HG03442 (cell line): ENCODE measurements around the gene RALGPS1.

Experiments used
- ATAC-seq: cut with Tn5 transposase; IDR thresholded peaks from one replicate; pipeline ENCODE4 v1.9.1; 2021; ENCODE audit warnings: mild to moderate bottlenecking, moderate library complexity; ENCODE audit not compliant: unreplicated experiment

The RALGPS1 gene

DNA sequence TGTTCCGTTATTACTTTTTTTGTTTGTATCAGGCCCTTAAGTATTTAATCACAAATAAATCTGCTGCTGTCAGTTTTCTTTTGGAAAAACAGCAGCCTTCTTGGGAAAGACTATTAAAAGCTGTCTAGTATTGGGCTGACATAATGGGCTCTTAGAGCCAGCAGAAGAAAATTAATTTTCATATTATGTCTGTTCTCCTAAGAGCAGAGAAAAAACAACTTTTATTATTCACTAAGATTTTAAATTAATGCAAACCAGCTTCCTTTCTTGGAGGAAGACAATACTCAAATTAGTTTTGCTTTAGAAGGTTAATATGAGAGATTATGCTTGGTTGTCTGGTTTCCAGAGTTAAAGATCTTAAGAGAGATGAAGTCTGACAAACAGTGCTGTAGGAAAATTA is 319.4 kb downstream of the RALGPS1 start:
- no peak for ATAC-seq

DNA sequence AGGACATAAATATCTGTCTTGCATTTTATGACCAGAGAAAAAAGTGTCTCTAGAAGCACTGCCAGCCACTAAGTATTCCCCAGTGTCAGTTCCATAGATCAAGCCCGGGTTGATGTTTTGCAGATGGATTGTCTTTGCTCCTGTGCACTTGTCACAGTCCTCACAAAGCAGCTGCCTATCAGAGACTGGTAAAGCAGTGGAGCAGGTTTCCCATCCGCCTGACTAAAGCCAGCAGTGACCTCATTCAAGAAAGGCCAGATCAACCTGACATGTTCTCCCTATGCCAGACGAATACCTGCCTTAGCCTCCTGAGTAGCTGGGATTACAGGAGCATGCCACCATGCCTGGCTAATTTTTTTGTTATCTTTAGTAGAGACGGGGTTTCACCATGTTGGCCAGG is 323.2 kb downstream of the RALGPS1 start:
- ATAC-seq, result no peak

DNA sequence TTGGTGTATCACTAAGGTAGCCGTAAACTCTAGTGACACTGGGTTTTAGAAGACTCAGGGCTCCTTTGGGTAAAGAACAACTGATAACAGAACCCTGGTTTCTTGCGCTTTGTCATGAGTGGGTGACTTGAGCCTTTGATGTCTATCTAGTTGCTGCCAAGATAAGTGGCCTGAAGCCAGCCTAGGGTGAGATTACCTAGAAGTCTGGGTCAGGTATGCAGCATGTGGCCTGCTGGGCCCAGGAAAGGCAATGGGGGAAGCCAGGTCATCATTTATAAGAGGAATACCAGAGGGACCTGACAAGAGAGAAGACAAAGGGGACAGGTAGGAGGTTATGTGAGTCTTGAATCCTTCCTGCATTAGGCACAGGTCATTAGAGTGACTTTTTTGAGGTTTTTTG is 326.8 kb downstream of the RALGPS1 start:
- ATAC-seq, result no peak

DNA sequence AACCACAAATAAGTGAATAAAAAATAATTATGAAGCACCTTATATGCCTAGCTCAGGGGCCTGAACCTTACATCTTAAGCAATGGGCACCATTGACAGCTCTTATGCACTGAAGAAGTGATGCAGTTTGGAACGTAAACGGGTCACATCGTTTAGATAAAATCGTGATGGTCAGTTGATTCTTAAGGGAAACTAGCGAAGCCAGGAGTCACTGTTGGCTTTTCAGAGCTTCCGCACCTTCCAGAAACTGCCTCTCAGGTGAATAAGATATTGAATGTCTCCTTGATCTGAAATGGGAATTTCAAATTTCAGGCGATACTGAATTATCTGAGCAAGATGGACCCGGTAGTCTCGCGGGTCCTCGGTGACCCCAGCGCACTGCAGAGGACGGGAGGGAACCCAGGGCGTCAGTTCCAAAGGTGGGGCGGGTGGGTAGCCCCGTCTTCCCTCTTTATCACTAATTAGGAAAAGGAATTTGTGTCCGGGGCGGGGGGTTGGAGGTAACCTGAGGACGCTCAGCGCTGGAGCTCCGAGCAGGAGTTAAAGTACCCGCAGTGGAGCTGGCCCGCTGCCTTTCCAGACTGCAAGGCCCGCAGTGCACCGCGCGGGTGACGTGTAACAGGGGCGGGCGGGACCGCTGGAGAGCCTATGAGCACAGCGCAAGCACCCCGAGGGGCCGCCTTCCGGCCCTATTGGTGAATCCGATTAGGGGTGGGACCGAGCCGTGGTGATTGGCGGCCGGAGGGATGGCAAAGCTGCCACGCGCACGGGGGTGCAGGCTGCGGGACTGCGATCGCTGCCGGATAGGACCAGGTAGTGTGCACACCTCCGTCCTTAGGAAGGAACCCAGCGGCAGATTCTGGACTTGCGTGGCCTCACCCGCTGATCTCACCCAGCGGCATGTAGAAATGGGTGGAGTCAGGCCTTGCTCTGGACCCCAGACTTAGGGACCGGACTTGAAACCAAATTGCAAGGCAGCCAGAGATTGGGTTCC is 330.3 kb downstream of the RALGPS1 start:
- peak; percentile 98 for ATAC-seq

DNA sequence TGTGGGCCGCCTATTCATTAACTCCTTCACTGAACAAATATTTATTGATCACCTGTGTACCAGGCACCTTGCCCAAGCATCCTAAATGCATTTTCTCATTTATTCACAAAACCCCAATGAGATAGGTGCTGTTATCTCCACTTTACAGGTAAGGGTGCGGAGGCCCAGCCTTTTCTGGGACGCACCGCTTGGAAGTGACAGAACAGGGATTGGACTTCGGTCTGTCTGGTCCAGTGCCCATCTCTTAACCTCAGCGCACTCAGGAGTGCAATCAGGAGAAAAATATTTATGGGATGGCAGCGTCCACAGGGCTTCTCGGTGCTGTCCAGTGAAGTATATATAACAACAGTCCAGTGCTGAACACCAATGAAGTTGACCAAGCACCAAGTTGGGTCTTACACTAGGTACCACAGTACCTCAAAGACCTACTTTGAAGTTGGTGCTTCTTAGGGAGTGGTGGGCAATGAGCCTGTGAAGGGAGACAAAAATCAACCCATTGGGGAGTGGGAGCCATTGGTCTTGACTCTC is 331.1 kb downstream of the RALGPS1 start:
- ATAC-seq, result no peak

DNA sequence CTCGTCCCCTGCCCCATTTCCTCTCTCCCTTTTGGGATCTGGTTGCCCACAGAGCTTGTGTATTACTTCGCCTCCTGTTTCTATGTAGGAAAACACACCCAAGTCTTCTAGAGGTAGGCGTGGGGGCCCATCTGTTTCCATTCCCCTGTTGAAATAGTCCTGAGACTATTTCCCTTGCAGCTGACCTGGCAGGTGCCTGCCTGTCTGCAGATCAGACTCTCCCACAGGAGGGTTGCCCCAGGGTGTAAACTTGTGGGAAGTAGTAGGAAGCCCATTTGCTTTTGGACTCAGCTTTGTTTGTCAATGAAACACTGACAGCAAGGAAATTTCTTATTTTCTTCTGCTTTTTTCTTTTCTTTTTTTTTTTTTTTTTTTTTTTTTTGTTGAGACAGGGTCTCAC is 333.7 kb downstream of the RALGPS1 start:
- no peak for ATAC-seq

DNA sequence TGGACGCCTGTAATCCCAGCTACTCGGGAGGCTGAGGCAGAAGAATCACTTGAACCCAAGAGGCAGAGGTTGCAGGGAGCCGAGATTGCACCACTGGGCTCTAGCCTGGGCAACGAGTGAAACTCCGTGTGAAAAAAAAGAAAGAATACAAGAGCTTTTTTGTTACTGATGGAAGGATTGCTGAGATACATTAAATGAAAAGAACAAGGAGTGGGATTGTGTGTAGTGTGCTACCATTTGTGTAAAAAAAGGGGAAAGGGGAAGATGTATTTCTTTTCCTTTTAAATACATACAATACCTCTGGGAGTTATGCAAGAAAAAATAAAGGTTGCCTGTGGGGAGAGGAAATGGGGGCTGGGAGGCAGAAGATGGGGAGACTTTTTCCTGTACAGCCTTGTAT is 335.3 kb downstream of the RALGPS1 start:
- no peak for ATAC-seq

DNA sequence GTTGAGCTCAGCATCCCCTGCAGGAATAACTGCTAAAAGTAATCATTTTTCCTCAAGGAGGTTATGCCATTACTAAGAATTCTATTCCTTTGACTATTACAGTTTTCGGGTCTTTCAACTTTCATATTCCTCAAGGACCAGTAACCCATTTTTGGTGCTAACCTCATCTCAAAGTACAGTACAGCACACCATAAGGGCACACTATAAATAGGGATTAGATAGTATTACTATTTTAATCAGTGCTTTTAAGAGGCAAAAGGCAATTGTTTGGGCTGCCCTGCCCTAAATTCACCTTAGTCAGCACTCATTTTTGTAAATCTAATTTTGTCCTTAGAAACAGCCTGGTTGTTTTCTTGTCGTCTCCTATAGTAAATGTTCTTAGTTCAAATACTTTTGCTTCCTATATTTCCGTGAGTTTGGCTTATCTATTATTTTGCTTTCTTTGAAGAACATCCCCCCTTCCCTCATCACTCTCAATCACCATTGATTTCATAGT is 336.4 kb downstream of the RALGPS1 start:
- ATAC-seq, result no peak

DNA sequence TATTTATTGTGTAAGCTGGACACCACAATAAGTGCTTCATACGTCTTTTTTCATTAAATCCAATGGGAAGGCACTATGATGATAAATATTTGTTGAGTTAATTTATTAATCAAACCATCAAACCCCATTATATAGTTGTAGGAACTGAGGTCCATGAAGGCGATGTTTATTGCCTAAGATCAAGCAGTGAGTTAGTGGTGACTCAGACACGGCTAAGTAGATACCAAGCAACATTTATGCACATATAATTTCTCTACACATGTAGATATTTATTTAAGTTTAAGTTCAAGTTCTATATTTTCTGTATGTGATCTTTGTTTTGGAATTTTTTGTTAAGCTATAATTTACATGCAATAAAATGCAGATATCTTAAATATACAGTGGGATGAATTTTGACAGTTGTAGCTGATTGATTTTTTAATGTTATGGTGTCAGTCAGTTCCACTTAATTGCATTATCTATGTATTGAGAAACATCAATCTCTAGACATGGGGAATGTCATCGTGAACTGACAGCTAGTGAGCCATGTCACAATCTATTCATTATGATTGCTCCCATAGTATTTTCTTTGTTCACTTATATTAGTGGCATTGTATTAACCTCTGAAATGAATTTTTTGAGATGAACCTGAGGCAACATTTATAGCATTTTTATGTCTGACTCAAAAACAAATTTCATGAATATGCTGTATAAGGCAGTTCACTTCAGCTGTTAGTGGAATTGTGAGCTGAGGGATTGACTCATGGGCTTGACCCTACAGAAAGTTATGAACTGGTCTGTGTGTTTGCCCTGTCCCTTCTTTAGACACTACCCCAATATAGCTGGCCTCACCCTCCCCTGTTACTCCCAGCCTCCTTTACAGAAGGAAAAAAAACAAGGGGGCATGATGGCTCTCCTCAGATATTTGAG is 338.1 kb downstream of the RALGPS1 start:
- ATAC-seq, result no peak

DNA sequence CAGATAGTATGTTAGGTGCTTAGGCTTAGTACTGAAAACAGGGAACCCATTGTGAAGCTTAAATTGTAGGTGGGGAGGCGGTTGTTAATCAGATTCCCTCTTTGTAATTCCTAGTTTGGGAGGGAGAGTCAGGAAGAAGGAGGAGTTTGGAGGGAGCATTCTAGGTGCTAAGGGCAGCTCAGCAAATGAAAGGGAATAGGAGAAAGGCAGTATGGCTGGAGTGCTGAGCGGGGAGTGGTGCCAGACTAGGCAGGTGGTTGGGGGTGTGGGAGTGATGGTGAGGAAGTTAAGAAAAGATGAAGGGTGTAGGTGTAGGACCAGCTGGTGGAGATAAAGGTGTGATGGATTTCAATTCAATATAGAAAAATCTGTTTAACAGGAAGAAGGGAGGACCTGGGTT is 338.9 kb downstream of the RALGPS1 start:
- no peak for ATAC-seq

DNA sequence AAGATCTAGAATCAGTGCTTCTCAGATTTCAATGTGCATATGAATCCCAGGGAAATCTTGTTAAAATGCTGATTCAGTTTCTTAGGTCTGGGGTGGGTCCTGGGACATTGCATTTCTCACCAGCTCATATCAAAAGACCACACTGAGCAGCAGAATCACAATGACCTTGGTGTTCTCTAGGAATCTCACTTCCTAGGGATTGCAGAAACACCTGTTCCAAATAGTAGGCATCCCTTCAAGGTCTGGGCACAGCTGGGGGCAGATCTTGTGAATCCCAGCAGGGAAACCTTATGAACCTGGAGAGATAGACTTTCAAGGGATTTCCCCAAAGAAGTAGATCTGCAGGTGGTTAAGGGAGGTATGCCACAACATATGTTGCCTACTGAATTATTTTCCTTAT is 341.1 kb downstream of the RALGPS1 start:
- ATAC-seq, result no peak

DNA sequence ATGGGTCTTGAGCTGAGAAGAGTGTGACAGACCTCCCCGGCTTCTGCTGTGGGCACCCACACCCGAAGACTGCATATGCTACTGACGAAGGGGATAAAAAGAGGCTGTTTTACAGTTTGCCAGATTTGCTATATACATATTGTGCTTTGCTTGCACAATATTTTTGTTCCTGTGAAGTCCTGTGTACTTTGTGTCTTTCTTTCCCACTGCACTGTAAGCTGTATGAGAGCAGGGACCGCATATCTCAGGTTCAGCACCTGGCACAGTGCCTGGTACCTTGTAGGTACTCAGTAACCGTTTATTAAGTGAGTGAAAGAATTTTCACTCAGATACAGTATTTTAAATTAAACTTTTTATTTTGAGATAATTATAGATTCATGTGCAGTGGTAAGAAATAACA is 341.7 kb downstream of the RALGPS1 start:
- ATAC-seq, result no peak

DNA sequence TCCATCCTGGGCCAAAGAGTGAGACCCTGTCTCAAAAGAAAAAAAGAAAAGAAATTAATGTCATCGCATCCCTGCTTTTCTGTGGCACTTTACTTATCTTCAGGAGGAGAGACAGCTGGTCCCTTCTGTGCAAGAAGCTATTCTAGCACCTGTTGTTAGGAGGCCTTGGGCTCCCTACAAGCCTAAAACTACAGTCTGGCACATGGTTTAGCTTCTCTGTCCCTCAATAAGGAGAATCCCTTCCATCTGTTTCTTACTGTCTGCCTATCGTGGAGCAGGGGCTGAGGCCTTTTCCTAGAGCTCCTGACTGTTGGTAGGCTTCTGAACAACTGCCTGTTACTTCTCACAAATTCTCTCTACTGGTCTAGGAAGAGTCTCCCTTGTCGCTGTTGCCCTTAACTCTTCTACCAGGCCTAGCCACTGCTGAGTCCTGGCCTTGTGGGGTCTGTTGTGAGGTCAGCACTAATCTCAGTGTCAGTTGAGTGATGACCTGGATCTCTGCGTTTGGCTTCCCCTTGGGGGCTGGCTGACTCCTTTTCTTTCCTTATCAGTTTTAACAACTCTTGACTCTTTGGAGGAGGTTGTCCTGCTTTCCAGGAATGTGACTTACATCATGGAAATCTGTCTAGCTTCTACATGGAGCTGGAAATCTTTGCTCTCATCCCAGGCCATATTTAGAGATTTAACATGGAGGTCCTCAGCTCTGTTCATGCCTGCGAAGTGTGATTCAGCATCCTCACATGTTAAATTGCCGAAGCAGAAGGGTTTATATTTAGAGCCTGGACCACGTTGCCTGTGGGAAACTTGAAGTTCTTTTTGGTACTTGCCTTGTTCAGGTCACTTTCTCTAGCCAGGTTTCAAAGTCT is 344.3 kb downstream of the RALGPS1 start:
- ATAC-seq, result no peak

DNA sequence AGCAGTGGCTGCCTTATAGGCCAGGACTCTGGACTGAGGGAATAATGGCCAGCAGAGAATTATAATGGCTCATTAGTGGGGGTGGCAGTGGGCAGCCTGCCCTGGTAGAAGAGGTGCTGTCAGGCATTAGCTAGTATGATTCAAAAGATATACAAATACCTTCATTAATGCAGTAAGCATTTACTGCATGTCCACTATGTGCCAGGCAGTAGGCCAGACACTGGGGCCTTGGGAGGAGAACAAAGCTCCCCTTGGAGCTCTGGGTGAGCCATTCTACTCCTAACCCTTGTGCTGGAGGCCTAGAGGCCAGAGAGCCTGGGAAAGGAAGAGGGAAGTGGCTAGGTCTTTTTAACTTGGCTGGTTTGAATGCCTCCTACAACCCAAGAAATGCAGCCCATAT is 348.0 kb downstream of the RALGPS1 start:
- no peak for ATAC-seq

DNA sequence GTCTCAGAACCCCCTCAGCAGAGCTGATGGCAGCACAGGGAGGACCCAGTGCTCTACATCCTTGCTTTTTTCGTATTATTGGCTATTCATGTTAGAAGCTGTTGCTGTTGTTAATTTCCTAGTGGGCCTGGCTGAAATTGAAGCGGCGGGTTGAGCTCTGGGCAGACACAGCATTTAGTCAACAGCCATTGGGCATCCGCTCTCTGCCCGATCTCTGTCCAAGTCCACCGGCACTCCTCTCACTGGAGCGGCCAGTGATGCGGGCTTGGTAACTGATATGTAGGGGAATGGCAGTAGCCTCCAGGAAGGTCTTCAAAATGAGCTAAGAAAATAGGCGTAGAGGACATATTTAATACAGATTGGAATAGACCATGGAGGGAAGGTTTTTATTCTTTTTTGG is 348.7 kb downstream of the RALGPS1 start:
- no peak for ATAC-seq

DNA sequence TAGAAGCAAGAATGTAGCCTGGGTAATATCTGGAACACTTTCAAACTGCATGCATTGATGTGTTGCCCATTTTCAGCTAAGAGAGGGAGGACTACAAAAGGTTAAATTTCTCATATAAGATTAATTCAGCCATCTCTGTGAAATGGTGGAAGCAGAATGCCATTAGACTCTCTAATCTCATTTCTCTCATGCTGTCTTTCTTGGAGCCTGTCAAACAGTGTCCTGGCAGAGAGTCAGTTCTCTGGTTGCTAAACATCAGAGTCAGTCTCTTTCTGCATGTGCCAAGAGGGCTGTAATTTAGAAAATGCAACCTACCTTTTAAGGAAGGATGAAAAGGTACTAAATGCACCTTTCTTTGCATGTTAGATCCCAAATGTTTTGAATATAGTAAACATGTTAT is 349.1 kb downstream of the RALGPS1 start:
- no peak for ATAC-seq

DNA sequence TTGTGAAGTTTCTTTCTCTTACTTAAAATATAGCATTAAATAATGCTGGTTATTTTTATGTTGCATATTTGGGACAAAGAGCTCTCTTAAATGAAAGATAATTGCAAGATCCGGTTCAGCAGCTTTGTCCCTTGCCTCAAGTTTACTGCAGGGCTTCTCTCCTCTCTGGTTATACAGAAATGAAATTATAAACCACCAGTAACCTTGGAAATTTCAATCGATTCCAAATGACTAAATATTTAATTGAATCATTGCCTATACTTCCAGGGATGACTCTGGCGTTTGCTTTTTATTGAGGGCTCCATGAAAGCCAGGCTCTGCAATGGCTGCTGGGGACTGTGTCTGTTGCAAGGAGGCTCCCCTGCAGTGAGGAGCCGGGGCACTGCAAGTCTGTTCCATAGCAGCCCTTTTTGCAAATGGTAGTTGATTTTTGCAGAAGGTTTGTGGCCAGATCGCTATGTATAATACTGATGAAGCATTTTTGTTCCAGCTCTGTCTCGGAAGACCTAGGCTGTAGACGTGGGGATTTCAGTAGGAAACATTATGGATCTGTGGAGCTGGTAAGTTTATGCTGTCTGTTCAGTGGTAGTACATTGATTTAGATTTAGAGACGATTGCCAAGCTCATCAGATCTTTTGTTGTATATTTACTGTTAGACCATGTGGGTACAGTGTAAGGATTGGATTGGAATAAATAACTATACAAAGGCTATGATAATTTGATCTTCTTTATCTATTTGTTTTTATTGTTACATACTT is 350.1 kb downstream of the RALGPS1 start, which contains the start of gene GARNL3:
Gene GARNL3, plus strand, starts transcription at position 313 of the 758 bp plus-strand sequence. Its CDS starts 104 bp downstream, at position 417.
- ATAC-seq, result no peak

DNA sequence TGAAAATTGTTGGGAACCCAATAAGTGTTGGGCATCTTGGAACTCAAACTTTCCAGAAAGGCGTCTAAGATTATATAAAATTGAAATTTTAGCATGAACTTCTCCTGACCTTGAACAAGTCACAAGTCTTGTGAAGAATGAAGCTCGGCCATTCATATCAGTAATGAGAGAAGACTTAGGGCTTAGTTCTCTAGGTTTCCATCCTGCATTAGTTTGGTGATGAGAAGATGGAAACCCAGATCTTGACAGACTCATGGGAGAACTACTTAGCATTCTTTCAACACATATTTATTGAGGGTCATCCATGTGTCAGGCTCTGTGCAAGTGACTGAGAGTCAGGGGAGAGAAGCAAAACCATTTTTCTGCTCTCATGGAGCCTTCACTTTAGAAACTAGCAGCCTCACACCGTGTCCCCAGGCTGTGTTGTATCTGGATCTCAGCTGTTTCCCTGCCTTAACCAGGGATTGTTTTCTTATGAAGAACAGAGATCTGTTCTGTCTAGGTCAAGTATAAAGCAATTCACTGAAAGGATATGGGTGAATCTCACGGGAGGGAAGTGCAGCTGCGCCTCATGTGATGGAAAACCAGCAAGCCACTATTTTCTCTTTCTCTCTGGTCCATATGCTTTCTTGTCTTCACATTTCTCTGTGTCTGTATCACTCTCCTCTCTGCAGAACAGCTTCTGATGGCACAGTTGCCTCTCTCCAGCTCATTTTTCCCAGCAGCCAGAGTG is 353.4 kb downstream of the RALGPS1 start:
- no peak for ATAC-seq

DNA sequence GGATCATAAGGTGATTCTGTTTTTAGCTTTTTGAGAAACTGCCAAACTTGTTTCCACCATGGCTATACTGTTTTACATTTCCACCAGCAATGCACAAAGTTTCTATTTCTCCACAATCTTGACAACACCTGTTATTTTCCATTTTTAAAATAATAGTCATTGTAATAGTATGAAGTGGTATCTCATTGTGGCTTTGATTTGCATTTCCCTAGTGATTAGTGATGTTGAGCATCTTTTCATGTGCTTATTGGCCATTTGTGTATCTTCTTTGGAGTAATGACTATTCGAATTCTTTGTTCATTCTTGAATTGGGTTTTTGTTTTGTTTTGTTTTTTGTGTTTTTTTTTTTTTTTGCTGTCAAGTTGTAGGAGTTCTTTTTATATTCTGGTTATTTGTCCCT is 354.9 kb downstream of the RALGPS1 start:
- no peak for ATAC-seq
